Aorta (tissue), 5 donors: ENCODE data around the gene ABCA1. TPM values are rescaled to one million over a fixed set of nuclear protein-coding genes. Genes with fewer than 3 reads are reported as not detected.

ENCODE experiments used
- ATAC-seq: fragments of 200-7000 bp; cut with Tn5 transposase; one replicate; pipeline ENCODE4 v1.9.1; 2022; ENCODE audit warnings: moderate library complexity; ENCODE audit not compliant: low FRiP score
- DNase-seq, 2 donors: peaks; one replicate each; pipeline ENCODE4 v3.0.0-alpha.2; 2020
- H3K27ac ChIP-seq, 2 donors: one replicate each; pipeline ENCODE4 v1.5.1; 2013; ENCODE audit warnings: low read length in 2 of 2, mild to moderate bottlenecking in 2 of 2, moderate library complexity in 2 of 2, control low read depth in 1 of 2, inconsistent platforms in 1 of 2, low read depth in 1 of 2
- H3K27me3 ChIP-seq, 2 donors: one replicate each; pipeline ENCODE4 v1.6.1; 2013; ENCODE audit warnings: control low read depth in 1 of 2, low read length in 1 of 2, mild to moderate bottlenecking in 1 of 2, moderate library complexity in 1 of 2; ENCODE audit not compliant: insufficient read depth in 2 of 2, control insufficient read depth in 1 of 2
- H3K36me3 ChIP-seq, 2 donors: one replicate each; pipeline ENCODE4 v1.6.1; 2013; ENCODE audit warnings: control low read depth in 1 of 2, low read length in 1 of 2, mild to moderate bottlenecking in 1 of 2; ENCODE audit not compliant: insufficient read depth in 2 of 2, control insufficient read depth in 1 of 2
- H3K4me1 ChIP-seq, 2 donors: one replicate each; pipeline ENCODE4 v1.6.1; 2013; ENCODE audit warnings: low read length in 2 of 2, control low read depth in 1 of 2, mild to moderate bottlenecking in 1 of 2, moderate library complexity in 1 of 2; ENCODE audit not compliant: insufficient read depth in 2 of 2, control insufficient read depth in 1 of 2
- H3K4me3 ChIP-seq, 2 donors: one replicate each; pipeline ENCODE4 v1.5.1; 2013; ENCODE audit warnings: low read length in 2 of 2, control low read depth in 1 of 2, mild to moderate bottlenecking in 1 of 2
- H3K9me3 ChIP-seq: one replicate; pipeline ENCODE4 v1.6.1; 2013; ENCODE audit warnings: mild to moderate bottlenecking, low read length; ENCODE audit not compliant: control insufficient read depth
- WGBS, 2 donors: extraction: QIAGEN DNeasy Blood & Tissue Kit; methylation state at CpG; one replicate each; pipeline ENCODE4 v1.1.7; 2013; 5-methylcytosine and 5-hydroxymethylcytosine counted together
- intact Hi-C, 2 donors: fragments of 100-400 bp; cut with DNase I; formaldehyde crosslinking; loops; one replicate each; pipeline versions ENCODE4 v1.14.2 to v1.15.0; 2022
- polyA plus RNA-seq, 2 donors: library from polyadenylated mRNA; stranded (reverse); fragments of 200-250 nt; gene quantifications; one replicate each; pipeline ENCODE4 v1.2.3, GENCODE V29; 2013
- total RNA-seq, 2 donors: library from RNA; stranded (reverse); fragmentation: NEBNext Ultra II Directional; extraction: Animal tissue kit (Norgen Biotek cat#: 25700); gene quantifications; one replicate each; pipeline ENCODE4 v1.2.1, GENCODE V29; 2021
- donor health status: healthy with polysubstance abuse.
- donor health status: Bipolar disorder and iron deficiency.
- donor health status: DM: no; HTN: no; CAD: no.
- donor health status: DM: no; HTN: no; CAD: no.
- donor health status: DM: yes; HTN: yes; CAD: no.

The ABCA1 gene
- total and polyA plus RNA-seq, 4 donors, result 5.4 to 44.7 (median 19.7) TPM

GRCh38 chr9:104826079-104826775 lies 101.7 kb downstream of the ABCA1 start:
- intact Hi-C loops, result no loop called here
- H3K27ac ChIP-seq, result no peak overlapping the region
- no peak for ATAC-seq
- H3K4me3 ChIP-seq, result no peak overlapping the region
- DNase-seq, result no peak
- no peaks in the 10 kb centered on the region for H3K4me1 ChIP-seq
- H3K36me3 ChIP-seq, result peaks cover 6 to 24% of the 10 kb centered on the region in 2 donors
- H3K9me3 ChIP-seq, result no peaks in the 10 kb centered on the region
- no peaks in the 10 kb centered on the region for H3K27me3 ChIP-seq
- WGBS, 2 donors, result 78 to 86% methylated on average over 3 of the region's 3 CpGs

- ATAC-seq (no peak), DNase-seq (no peak)
- 95 to 97% methylated on average over 4 of the region's 4 CpGs for WGBS, 2 donors
- no peak overlapping the region for H3K4me3 ChIP-seq
- no peaks in the 10 kb centered on the region for H3K9me3 ChIP-seq
- H3K36me3 ChIP-seq, result peaks cover 6 to 20% of the 10 kb centered on the region in 2 donors
- no peak overlapping the region for H3K27ac ChIP-seq
- intact Hi-C loops, result no loop called here
- H3K27me3 ChIP-seq, result no peaks in the 10 kb centered on the region
- no peaks in the 10 kb centered on the region for H3K4me1 ChIP-seq
These were observed 107.6 kb downstream of the ABCA1 start for GRCh38 chr9:104820336-104820735.

- no peak for ATAC-seq
- H3K9me3 ChIP-seq, result no peaks in the 10 kb centered on the region
- no peaks in the 10 kb centered on the region for H3K4me1 ChIP-seq
- H3K27ac ChIP-seq, result no peak overlapping the region
- H3K4me3 ChIP-seq, result no peak overlapping the region
- 89 to 91% methylated on average over 3 of the region's 3 CpGs for whole genome bisulfite sequencing, 2 donors
- H3K27me3 ChIP-seq, result no peaks in the 10 kb centered on the region
- intact Hi-C loops, result no loop called here
- DNase-seq, result no peak
- H3K36me3 ChIP-seq, result peaks cover 1 to 17% of the 10 kb centered on the region in 2 donors
These were observed 108.9 kb downstream of the ABCA1 start for GRCh38 chr9:104819033-104819432.

GRCh38 chr9:104817437-104817836 lies 110.5 kb downstream of the ABCA1 start:
- Histone ChIP-seq H3K4me3 (no peak overlapping the region), H3K9me3 (no peaks in the 10 kb centered on the region), H3K27me3 (no peaks in the 10 kb centered on the region), H3K27ac (no peak overlapping the region), H3K4me1 (no peaks in the 10 kb centered on the region), H3K36me3 (peaks cover 0 to 16% of the 10 kb centered on the region in 2 donors)
- DNase-seq (no peak), ATAC-seq (no peak)
- 85 to 90% methylated on average over 7 of the region's 7 CpGs for WGBS, 2 donors
- intact Hi-C loops, result no loop called here

GRCh38 chr9:104815851-104816565 lies 111.9 kb downstream of the ABCA1 start:
- intact Hi-C loops, result no loop called here
- Histone ChIP-seq H3K4me3 (no peak overlapping the region), H3K27me3 (no peaks in the 10 kb centered on the region), H3K36me3 (peaks cover 0 to 17% of the 10 kb centered on the region in 2 donors), H3K4me1 (no peaks in the 10 kb centered on the region), H3K9me3 (no peaks in the 10 kb centered on the region), H3K27ac (no peak overlapping the region)
- WGBS, 2 donors, result 96 to 100% methylated on average over 7 of the region's 7 CpGs
- ATAC-seq (no peak), DNase-seq (no peak)

GRCh38 chr9:104810421-104811339 lies 117.3 kb downstream of the ABCA1 start:
- Histone ChIP-seq H3K36me3 (peaks cover 0 to 8% of the 10 kb centered on the region in 2 donors), H3K27me3 (no peaks in the 10 kb centered on the region), H3K4me3 (no peak overlapping the region), H3K9me3 (no peaks in the 10 kb centered on the region), H3K4me1 (no peaks in the 10 kb centered on the region), H3K27ac (peak overlapping the region in 1 of 2 donors; percentile 6)
- 61 to 67% methylated on average over 12 of the region's 12 CpGs for WGBS, 2 donors
- intact Hi-C loops, result no loop called here
- ATAC-seq (peak; percentile 17), DNase-seq (no peak)

- no peak overlapping the region for H3K27ac ChIP-seq
- no peaks in the 10 kb centered on the region for H3K9me3 ChIP-seq
- peaks cover 8% of the 10 kb centered on the region in 2 donors for H3K36me3 ChIP-seq
- DNase-seq, result no peak
- intact Hi-C loops, result no loop called here
- no peak for ATAC-seq
- no peaks in the 10 kb centered on the region for H3K4me1 ChIP-seq
- 70 to 72% methylated on average over 3 of the region's 3 CpGs for WGBS, 2 donors
- no peaks in the 10 kb centered on the region for H3K27me3 ChIP-seq
- no peak overlapping the region for H3K4me3 ChIP-seq
These were observed 119.8 kb downstream of the ABCA1 start for GRCh38 chr9:104808035-104808614.

GRCh38 chr9:104805441-104805840 lies 122.5 kb downstream of the ABCA1 start:
- Histone ChIP-seq H3K4me1 (no peaks in the 10 kb centered on the region), H3K4me3 (no peak overlapping the region), H3K36me3 (peaks cover 8 to 9% of the 10 kb centered on the region in 2 donors), H3K27me3 (no peaks in the 10 kb centered on the region), H3K9me3 (no peaks in the 10 kb centered on the region), H3K27ac (no peak overlapping the region)
- WGBS, 2 donors, result 97 to 98% methylated on average over 2 of the region's 2 CpGs
- ATAC-seq, result no peak
- intact Hi-C loops, result no loop called here
- no peak for DNase-seq
